Progenitor cell of endocrine pancreas (in vitro differentiated cells): ENCODE results near the gene DPH1. TPM values are rescaled to one million over a fixed set of nuclear protein-coding genes. Genes with fewer than 3 reads are reported as not detected.

Experiments used
- DNase-seq: peaks from one replicate; pipeline ENCODE4 v3.0.0; 2021; ENCODE audit warnings: low spot score; ENCODE audit not compliant: unreplicated experiment
- H3K27ac Mint-ChIP-seq: 2 replicates; pipeline ENCODE4 v1.8.0; 2021; ENCODE audit warnings: mild to moderate bottlenecking, moderate library complexity, mixed read lengths
- H3K27me3 Mint-ChIP-seq: 2 replicates; pipeline ENCODE4 v1.8.0; 2021; ENCODE audit warnings: mixed read lengths
- H3K36me3 Mint-ChIP-seq: 2 replicates; pipeline ENCODE4 v1.8.0; 2022; ENCODE audit warnings: mixed read lengths; ENCODE audit not compliant: insufficient read depth
- H3K4me1 Mint-ChIP-seq: 2 replicates; pipeline ENCODE4 v1.8.0; 2021; ENCODE audit warnings: low read depth, mixed read lengths
- H3K4me3 Mint-ChIP-seq: 2 replicates; pipeline ENCODE4 v1.8.0; 2021; ENCODE audit warnings: low read depth, mild to moderate bottlenecking, moderate library complexity, mixed read lengths
- H3K9me3 Mint-ChIP-seq: 2 replicates; pipeline ENCODE4 v1.8.0; 2021; ENCODE audit warnings: low read depth, mixed read lengths
- total RNA-seq: library from RNA; stranded (reverse); gene quantifications from 2 replicates; pipeline ENCODE4 v1.2.1, GENCODE V29; 2021
- TF ChIP-seq, protein P1 (sequence below): fragments of 200-600 bp; sonication (generic); IDR thresholded peaks from one replicate; pipeline ENCODE4 v1.5.0; 2021; ENCODE audit warnings: antibody characterized with exemption, mild to moderate bottlenecking; ENCODE audit not compliant: unreplicated experiment

The DPH1 gene
- total RNA-seq, 1 donor from 2014 or later: 39.1 TPM

DNA sequence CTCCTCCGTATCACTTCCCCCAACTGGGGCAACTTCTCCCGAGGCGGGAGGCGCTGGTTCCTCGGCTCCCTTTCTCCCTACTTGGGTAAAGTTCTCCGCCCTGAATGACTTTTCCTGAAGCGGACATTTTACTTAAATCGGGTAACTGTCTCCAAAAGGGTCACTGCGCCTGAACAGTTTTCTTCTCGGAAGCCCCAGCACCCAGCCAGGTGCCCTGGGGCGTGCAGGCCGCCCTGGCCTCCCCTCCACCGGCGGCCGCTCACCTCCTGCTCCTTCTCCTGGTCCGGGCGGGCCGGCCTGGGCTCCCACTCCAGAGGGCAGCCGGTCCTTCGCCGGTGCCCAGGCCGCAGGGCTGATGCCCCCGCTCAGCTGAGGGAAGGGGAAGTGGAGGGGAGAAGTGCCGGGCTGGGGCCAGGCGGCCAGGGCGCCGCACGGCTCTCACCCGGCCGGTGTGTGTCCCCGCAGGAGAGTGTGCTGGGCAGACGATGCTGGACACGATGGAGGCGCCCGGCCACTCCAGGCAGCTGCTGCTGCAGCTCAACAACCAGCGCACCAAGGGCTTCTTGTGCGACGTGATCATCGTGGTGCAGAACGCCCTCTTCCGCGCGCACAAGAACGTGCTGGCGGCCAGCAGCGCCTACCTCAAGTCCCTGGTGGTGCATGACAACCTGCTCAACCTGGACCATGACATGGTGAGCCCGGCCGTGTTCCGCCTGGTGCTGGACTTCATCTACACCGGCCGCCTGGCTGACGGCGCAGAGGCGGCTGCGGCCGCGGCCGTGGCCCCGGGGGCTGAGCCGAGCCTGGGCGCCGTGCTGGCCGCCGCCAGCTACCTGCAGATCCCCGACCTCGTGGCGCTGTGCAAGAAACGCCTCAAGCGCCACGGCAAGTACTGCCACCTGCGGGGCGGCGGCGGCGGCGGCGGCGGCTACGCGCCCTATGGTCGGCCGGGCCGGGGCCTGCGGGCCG, 26.5 kb downstream of the DPH1 start:
- no peak overlapping the region for H3K4me3 Mint-ChIP-seq
- peaks cover 16% of the 10 kb centered on the region for H3K36me3 Mint-ChIP-seq
- no peak overlapping the region for H3K27ac Mint-ChIP-seq
- peaks cover 5% of the 10 kb centered on the region for H3K4me1 Mint-ChIP-seq
- TF ChIP-seq, protein P1, sequence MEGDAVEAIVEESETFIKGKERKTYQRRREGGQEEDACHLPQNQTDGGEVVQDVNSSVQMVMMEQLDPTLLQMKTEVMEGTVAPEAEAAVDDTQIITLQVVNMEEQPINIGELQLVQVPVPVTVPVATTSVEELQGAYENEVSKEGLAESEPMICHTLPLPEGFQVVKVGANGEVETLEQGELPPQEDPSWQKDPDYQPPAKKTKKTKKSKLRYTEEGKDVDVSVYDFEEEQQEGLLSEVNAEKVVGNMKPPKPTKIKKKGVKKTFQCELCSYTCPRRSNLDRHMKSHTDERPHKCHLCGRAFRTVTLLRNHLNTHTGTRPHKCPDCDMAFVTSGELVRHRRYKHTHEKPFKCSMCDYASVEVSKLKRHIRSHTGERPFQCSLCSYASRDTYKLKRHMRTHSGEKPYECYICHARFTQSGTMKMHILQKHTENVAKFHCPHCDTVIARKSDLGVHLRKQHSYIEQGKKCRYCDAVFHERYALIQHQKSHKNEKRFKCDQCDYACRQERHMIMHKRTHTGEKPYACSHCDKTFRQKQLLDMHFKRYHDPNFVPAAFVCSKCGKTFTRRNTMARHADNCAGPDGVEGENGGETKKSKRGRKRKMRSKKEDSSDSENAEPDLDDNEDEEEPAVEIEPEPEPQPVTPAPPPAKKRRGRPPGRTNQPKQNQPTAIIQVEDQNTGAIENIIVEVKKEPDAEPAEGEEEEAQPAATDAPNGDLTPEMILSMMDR: peak; percentile 39
- H3K27me3 Mint-ChIP-seq: peaks cover 47% of the 10 kb centered on the region
- DNase-seq: peak; percentile 44
- H3K9me3 Mint-ChIP-seq: no peaks in the 10 kb centered on the region

- TF ChIP-seq, protein P1: no peak
- Mint-ChIP-seq H3K36me3 (peaks cover 23% of the 10 kb centered on the region), H3K4me1 (peaks cover 3% of the 10 kb centered on the region), H3K27me3 (peaks cover 46% of the 10 kb centered on the region), H3K27ac (no peak overlapping the region), H3K4me3 (no peak overlapping the region), H3K9me3 (no peaks in the 10 kb centered on the region)
- no peak for DNase-seq
Measured at GRCh38 chr17:2057175-2057759, 27.3 kb downstream of the DPH1 start.

GRCh38 chr17:2057760-2058585, 28.0 kb downstream of the DPH1 start:
- TF ChIP-seq, protein P1: no peak
- Mint-ChIP-seq H3K4me3 (no peak overlapping the region), H3K4me1 (peaks cover 3% of the 10 kb centered on the region), H3K27ac (no peak overlapping the region), H3K27me3 (peaks cover 48% of the 10 kb centered on the region), H3K9me3 (no peaks in the 10 kb centered on the region), H3K36me3 (peaks cover 23% of the 10 kb centered on the region)
- no peak for DNase-seq

DNA sequence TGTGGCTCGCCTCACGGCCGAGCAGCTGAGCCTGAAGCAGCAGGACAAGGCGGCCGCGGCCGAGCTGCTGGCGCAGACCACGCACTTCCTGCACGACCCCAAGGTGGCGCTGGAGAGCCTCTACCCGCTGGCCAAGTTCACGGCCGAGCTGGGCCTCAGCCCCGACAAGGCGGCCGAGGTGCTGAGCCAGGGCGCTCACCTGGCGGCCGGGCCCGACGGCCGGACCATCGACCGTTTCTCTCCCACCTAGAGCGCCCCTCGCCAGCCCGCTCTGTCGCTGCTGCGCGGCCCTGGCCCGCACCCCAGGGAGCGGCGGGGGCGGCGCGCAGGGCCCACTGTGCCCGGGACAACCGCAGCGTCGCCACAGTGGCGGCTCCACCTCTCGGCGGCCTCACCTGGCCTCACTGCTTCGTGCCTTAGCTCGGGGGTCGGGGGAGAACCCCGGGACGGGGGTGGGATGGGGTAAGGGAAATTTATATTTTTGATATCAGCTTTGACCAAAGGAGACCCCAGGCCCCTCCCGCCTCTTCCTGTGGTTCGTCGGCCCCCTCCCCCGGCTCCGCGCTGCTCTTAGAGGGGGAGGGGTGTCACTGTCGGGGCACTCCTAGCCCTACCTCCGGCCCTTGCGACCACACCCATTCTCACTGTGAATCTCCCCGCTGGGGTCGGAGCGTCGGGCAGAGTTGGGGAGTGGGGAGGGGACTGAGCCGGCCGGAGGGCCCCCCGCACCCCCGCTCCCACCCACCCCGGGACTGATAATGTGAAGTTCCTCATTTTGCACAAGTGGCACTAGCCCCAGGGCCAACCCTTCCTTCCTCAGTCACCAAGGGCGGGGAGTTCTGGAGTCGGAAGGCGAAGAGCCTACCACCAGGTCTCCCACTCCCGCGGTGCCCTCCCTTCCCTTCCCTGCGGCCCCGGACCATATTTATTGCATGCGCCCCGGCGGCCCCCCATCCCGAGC, 28.9 kb downstream of the DPH1 start:
- no peak for DNase-seq
- peaks cover 24% of the 10 kb centered on the region for H3K36me3 Mint-ChIP-seq
- H3K4me3 Mint-ChIP-seq: no peak overlapping the region
- no peak overlapping the region for H3K27ac Mint-ChIP-seq
- TF ChIP-seq, protein P1: peak; percentile 53
- peaks cover 42% of the 10 kb centered on the region for H3K27me3 Mint-ChIP-seq
- H3K9me3 Mint-ChIP-seq: no peaks in the 10 kb centered on the region
- H3K4me1 Mint-ChIP-seq: no peaks in the 10 kb centered on the region
